Panc1 (cell line): ENCODE data around the gene SPRED2. TPM values are rescaled to one million over a fixed set of nuclear protein-coding genes. Genes with fewer than 3 reads are reported as not detected.

ENCODE experiments used
- ATAC-seq: fragments of 200-7000 bp; cut with Tn5 transposase; 2 replicates; pipeline ENCODE4 v1.9.1; 2020; ENCODE audit warnings: mild to moderate bottlenecking, moderate library complexity
- BruUV-seq: library from RNA; stranded (reverse); fragments of 400-500 nt; replicated peaks from 2 replicates; lab custom pipeline; 2021; lab: Mats Ljungman, UMichigan
- CTCF ChIA-PET: fragments of 300-600 bp; sonication (Branson Sonifier 250); formaldehyde crosslinking; loops from one replicate; lab custom pipeline; 2022; ENCODE audit warnings: antibody characterized with exemption; lab: Charles Lee
- POLR2A ChIA-PET: fragments of 300-600 bp; sonication (Branson Sonifier 250); formaldehyde crosslinking; loops from one replicate; lab custom pipeline; 2022; ENCODE audit warnings: antibody characterized with exemption; lab: Charles Lee
- DNase-seq: peaks from one replicate; pipeline ENCODE4 v3.0.0-alpha.2; 2010; ENCODE audit warnings: low read depth, low spot score
- H3K27ac ChIP-seq: 2 replicates; pipeline ENCODE4 v1.5.1; 2011; ENCODE audit warnings: mild to moderate bottlenecking, low read length, inconsistent platforms
- H3K27me3 ChIP-seq: fragments of 200-500 bp; sonication (Bioruptor generic); 2 replicates; pipeline ENCODE4 v1.6.0; 2014; ENCODE audit warnings: low read length, inconsistent platforms; ENCODE audit not compliant: control insufficient read depth, insufficient read depth
- H3K36me3 ChIP-seq: fragments of 200-500 bp; sonication (Bioruptor generic); 2 replicates; pipeline ENCODE4 v1.5.1; 2014; ENCODE audit warnings: inconsistent platforms, mild to moderate bottlenecking, low read length, moderate library complexity; ENCODE audit not compliant: control insufficient read depth, insufficient read depth
- H3K4me1 ChIP-seq: 2 replicates; pipeline ENCODE4 v1.5.1; 2011; ENCODE audit warnings: inconsistent platforms, mild to moderate bottlenecking, low read length, moderate library complexity; ENCODE audit not compliant: control insufficient read depth, insufficient read depth
- H3K4me3 ChIP-seq, 2 experiments: 2 replicates each; pipeline ENCODE4 v1.5.1; 2011 to 2012; ENCODE audit warnings: low read depth in 2 of 2, low read length in 2 of 2, mild to moderate bottlenecking in 2 of 2, inconsistent platforms in 1 of 2, moderate library complexity in 1 of 2
- H3K9me3 ChIP-seq: fragments of 200-500 bp; sonication (Bioruptor generic); 2 replicates; pipeline ENCODE4 v1.5.1; 2014; ENCODE audit warnings: low read depth, mild to moderate bottlenecking, inconsistent platforms, low read length, moderate library complexity; ENCODE audit not compliant: control insufficient read depth, insufficient read depth
- POLR2AphosphoS5 ChIP-seq: IDR thresholded peaks from 2 replicates; pipeline ENCODE4 v1.6.1; 2012; ENCODE audit warnings: mild to moderate bottlenecking, low read depth, low read length, moderate library complexity
- SIN3A ChIP-seq: IDR thresholded peaks from 2 replicates; pipeline ENCODE4 v1.6.1; 2012; ENCODE audit warnings: low read depth, mild to moderate bottlenecking, low read length, moderate library complexity, borderline replicate concordance; ENCODE audit not compliant: insufficient read depth
- TCF7L2 ChIP-seq: IDR thresholded peaks from 2 replicates; pipeline ENCODE4 v1.6.1; 2011; ENCODE audit warnings: mild to moderate bottlenecking, low read depth, low read length, inconsistent platforms
- in situ Hi-C: cut with HindIII; loops from 2 replicates; pipeline ENCODE4 v1.10.0; 2016; ENCODE audit warnings: low sequenced_read_pairs, low pct_unique_long_range_greater_than_20kb
- intact Hi-C: fragments of 100-400 bp; cut with micrococcal nuclease; formaldehyde crosslinking; loops from one replicate; pipeline ENCODE4 v1.10.0; 2022; ENCODE audit not compliant: unreplicated experiment
- total RNA-seq: library from RNA; stranded (reverse); gene quantifications from one replicate; pipeline ENCODE4 v1.2.1, GENCODE V29; 2021; ENCODE audit not compliant: unreplicated experiment
- TF ChIP-seq, protein P1 (sequence below): fragments of 450-650 bp; IDR thresholded peaks from 2 replicates; pipeline ENCODE4 v1.5.1; 2017; ENCODE audit warnings: mild to moderate bottlenecking
- TF ChIP-seq, protein P2 (sequence below), 2 experiments: IDR thresholded peaks; 2 replicates each; pipeline ENCODE4 v1.6.1; 2011 to 2012; ENCODE audit warnings: low read depth in 2 of 2, control low read depth in 1 of 2, low read length in 1 of 2, mild to moderate bottlenecking in 1 of 2, moderate library complexity in 1 of 2; ENCODE audit not compliant: insufficient read depth in 1 of 2

The SPRED2 gene
- total RNA-seq, 1 experiment from 2014 or later, result 60.1 TPM

DNA sequence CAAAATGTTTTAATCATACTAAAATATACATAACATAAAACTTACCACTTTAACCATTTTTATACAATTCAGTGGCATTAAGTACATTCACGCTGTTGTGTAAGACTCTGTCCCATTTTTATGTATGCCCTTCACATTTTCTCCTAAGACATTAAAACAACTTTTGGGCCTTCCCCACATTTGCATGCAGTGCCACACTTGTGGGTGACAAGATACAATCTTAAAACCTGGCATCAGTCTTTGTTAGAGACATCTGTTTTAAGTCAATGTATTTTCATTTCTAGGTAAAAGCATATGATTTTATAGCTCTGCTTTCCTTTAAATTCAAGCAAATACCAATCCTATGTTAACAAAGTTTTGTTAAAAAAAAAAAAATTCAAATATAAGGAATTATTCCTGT is 17.3 kb downstream of the SPRED2 start:
- H3K27ac ChIP-seq, result peak overlapping the region; percentile 82; the same call in 1 of the 2 replicates
- CTCF ChIA-PET, result interaction anchor here (0.6 kb wide), 1 partner anchor 29 kb away, joined by 5 read pairs; no protein-coding TSS in a partner anchor
- H3K27me3 ChIP-seq, result no peaks in the 10 kb centered on the region
- intact Hi-C loops, result loop anchor here (10.0 kb wide), 1 partner anchor 50 kb away; no protein-coding TSS in a partner anchor
- no TSS peak for BruUV-seq
- in situ Hi-C loops, result no loop called here
- ATAC-seq, result no peak
- no peak overlapping the region for H3K4me3 ChIP-seq
- no peak for TF ChIP-seq TCF7L2
- TF ChIP-seq SIN3A, result no peak
- TF ChIP-seq, protein P1, sequence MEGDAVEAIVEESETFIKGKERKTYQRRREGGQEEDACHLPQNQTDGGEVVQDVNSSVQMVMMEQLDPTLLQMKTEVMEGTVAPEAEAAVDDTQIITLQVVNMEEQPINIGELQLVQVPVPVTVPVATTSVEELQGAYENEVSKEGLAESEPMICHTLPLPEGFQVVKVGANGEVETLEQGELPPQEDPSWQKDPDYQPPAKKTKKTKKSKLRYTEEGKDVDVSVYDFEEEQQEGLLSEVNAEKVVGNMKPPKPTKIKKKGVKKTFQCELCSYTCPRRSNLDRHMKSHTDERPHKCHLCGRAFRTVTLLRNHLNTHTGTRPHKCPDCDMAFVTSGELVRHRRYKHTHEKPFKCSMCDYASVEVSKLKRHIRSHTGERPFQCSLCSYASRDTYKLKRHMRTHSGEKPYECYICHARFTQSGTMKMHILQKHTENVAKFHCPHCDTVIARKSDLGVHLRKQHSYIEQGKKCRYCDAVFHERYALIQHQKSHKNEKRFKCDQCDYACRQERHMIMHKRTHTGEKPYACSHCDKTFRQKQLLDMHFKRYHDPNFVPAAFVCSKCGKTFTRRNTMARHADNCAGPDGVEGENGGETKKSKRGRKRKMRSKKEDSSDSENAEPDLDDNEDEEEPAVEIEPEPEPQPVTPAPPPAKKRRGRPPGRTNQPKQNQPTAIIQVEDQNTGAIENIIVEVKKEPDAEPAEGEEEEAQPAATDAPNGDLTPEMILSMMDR, result no peak
- no peak for TF ChIP-seq POLR2AphosphoS5
- TF ChIP-seq, protein P2, sequence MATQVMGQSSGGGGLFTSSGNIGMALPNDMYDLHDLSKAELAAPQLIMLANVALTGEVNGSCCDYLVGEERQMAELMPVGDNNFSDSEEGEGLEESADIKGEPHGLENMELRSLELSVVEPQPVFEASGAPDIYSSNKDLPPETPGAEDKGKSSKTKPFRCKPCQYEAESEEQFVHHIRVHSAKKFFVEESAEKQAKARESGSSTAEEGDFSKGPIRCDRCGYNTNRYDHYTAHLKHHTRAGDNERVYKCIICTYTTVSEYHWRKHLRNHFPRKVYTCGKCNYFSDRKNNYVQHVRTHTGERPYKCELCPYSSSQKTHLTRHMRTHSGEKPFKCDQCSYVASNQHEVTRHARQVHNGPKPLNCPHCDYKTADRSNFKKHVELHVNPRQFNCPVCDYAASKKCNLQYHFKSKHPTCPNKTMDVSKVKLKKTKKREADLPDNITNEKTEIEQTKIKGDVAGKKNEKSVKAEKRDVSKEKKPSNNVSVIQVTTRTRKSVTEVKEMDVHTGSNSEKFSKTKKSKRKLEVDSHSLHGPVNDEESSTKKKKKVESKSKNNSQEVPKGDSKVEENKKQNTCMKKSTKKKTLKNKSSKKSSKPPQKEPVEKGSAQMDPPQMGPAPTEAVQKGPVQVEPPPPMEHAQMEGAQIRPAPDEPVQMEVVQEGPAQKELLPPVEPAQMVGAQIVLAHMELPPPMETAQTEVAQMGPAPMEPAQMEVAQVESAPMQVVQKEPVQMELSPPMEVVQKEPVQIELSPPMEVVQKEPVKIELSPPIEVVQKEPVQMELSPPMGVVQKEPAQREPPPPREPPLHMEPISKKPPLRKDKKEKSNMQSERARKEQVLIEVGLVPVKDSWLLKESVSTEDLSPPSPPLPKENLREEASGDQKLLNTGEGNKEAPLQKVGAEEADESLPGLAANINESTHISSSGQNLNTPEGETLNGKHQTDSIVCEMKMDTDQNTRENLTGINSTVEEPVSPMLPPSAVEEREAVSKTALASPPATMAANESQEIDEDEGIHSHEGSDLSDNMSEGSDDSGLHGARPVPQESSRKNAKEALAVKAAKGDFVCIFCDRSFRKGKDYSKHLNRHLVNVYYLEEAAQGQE (IDR thresholded peaks at IDR 0.05; ENCODE audit: insufficient read depth in 1 of 2, low read depth in 2 of 2, low read length in 1 of 2), result no peak
- no peaks in the 10 kb centered on the region for H3K9me3 ChIP-seq
- peaks cover 75% of the 10 kb centered on the region for H3K4me1 ChIP-seq
- POLR2A ChIA-PET, result interaction anchor here (0.6 kb wide), 1 partner anchor 40 kb away, joined by 3 read pairs; no protein-coding TSS in a partner anchor
- H3K36me3 ChIP-seq, result no peaks in the 10 kb centered on the region
- DNase-seq, result no peak

DNA sequence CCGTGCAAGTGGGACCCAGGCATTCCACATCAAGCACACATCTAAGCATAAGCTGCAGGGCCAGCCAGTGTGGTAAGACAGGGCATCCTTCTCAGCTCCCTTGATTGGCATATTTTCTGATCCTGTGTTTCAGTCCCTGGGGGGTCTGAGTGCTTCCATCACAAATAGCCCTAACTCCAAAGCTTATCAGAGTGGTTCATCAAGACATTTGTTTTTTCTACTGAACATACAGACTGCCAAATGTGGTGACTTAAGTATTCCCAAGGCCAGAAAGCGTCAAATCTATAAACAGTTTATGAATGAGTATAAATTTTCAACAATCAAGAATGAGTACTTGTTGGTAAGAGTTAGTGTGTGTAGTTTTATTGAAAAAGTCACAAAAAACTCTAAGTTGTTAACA is 18.8 kb downstream of the SPRED2 start:
- H3K4me1 ChIP-seq, result peaks cover 83% of the 10 kb centered on the region
- in situ Hi-C loops (no loop called here), intact Hi-C loops (loop anchor here (10.0 kb wide), 1 partner anchor 49 kb away; no protein-coding TSS in a partner anchor)
- TF ChIP-seq TCF7L2, result no peak
- TF ChIP-seq, protein P2 (IDR thresholded peaks at IDR 0.05; ENCODE audit: insufficient read depth in 1 of 2, low read depth in 2 of 2, low read length in 1 of 2), result no peak
- TF ChIP-seq, protein P1, result no peak
- no peak for TF ChIP-seq SIN3A
- no peak for TF ChIP-seq POLR2AphosphoS5
- H3K36me3 ChIP-seq, result no peaks in the 10 kb centered on the region
- no TSS peak for BruUV-seq
- peak; percentile 27; the same call in 1 of the 2 replicates for ATAC-seq
- H3K27me3 ChIP-seq, result no peaks in the 10 kb centered on the region
- ChIA-PET CTCF (no interaction called here), POLR2A (no interaction called here)
- H3K27ac ChIP-seq, result peak overlapping the region; percentile 82
- H3K4me3 ChIP-seq, result no peak overlapping the region
- DNase-seq, result no peak
- no peaks in the 10 kb centered on the region for H3K9me3 ChIP-seq
